Stimulated activated CD8-positive, alpha-beta memory T cell treated with anti-CD3 and anti-CD28 coated beads, Interleukin-4, amount 100 ng/mL, for 1 hour (primary cell): Measurements from ENCODE around the gene INSYN2A.

Experiments
- DNase-seq, 2 donors: peaks; one replicate each; pipeline ENCODE4 v3.0.0-alpha.2; 2020; ENCODE audit warnings: low read depth in 2 of 2, low spot score in 1 of 2

Gene INSYN2A

DNA sequence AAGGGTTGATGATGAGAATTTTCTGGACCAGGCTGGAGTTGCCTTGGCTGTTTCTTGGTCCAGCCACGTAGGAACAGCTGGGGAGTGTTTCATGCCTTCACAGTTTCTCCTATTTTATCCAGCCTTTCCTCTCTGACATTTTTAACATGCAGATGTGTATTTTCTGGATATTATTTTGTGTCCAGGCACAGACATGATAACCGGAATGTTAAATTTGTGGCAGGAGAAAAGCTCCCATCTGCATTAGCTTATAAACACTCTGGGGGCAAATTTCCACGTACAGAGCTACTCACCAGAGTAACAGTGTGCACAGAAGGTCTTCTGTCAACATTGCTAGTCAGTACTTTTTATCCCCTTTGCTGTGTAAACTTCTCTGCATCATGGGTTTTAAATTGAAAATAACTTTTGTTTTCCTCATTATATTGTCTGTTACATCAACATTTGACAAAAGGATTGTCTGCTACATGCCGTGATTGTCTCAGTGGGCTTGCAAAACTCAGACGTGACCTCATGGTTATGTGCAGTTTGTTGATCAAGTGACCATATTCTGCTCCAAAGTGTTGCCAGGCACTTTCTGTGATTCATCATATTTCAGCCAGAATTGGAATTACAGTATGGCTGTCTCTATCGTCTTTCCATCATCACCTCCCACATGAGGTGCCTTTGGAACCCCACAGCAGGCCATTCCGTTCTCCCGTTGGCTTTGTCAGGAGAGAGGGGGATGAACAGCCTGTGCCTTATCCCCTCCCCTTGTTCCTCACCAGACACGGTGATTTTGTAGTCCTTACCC is 41.4 kb downstream of the INSYN2A start:
- no peak for DNase-seq

DNA sequence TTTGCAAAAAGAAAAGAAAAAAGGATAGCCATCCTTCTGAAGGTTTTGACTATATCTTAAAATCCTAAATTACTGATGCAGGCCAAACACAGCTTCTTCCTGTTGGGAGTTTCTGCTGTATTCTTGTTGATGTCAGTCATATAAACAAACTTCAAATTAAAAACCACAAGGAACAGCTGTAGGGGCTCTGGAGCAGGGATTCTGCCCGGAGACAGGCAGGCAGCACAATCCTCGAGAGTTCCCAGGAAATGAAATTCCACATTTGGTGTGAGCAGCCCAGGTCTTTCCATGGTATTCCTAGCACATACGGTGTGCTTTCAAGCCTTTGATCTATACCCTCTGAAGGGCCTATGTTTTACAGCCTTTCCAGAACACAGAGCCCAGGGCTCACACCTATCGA is 43.2 kb downstream of the INSYN2A start:
- DNase-seq, result no peak

DNA sequence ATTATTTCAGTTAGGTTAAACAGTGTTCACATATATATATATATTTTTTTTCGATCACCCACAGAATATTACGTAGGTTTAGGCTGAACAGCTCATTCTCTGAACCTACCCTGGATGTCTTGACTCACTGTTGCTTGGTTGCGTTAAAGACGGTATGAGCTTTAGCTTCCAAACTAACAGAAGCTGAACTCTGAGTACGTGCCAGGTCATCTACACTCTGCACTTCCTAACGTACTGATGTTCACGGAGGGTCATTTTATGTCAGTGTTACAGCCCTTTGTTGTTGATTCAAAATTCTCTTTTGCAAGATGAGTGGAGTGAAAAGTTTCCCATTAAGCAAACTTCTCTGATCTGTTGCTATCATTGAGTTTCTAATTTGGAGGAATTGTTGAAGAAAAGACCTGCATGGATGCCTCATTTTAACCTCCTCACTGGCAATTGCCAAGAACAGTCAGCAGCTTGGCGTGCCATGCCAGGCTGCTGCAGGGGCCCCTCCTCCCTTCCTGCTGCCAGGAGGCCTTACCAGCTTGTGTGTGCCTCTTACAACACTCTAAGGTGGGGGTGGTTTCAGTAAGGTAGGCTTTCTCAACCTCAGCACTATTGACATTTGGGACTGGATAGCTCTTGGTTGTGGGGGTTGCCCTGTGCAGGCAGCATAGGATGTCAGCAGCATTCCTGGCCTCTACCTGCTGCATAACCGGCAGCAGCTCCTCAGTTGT is 44.3 kb downstream of the INSYN2A start:
- DNase-seq, result no peak

DNA sequence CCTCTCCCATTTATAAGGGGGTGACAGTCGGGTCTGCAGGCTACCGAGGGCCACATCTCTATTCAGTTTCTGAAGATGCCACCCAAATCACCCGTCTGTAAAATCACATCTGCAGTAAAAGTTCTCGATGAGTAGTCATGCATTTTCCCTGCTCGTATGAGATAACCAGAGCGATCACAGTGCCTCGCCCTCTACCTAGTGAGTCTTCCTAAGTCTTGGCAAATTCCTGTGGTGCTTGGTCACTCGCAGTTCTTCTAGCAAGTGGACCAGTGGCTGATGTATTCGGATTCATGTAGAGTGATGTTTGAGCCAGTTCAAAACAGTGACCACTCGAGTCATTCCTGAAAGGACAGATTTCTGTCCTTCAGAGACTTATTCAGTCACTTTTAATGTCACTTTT is 44.9 kb downstream of the INSYN2A start:
- no peak for DNase-seq

DNA sequence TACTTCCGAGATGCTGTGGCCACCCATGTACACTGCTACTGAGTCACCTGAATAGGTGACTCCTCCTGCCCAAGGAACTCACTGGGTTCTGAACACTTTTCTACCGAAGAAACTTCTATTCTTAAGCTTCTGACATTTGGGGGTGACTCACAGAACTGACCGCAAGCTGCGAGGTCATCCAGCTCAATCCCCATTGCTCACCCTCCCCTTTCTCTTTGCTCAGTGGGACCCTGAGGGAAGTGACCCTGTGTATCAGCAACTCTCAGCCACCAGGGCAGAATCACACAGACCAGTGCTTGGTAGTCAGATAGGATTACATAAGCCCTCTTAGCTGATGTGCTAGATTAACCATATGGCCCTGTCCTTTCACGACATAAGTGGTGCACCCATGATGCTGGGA is 46.3 kb downstream of the INSYN2A start:
- no peak for DNase-seq

DNA sequence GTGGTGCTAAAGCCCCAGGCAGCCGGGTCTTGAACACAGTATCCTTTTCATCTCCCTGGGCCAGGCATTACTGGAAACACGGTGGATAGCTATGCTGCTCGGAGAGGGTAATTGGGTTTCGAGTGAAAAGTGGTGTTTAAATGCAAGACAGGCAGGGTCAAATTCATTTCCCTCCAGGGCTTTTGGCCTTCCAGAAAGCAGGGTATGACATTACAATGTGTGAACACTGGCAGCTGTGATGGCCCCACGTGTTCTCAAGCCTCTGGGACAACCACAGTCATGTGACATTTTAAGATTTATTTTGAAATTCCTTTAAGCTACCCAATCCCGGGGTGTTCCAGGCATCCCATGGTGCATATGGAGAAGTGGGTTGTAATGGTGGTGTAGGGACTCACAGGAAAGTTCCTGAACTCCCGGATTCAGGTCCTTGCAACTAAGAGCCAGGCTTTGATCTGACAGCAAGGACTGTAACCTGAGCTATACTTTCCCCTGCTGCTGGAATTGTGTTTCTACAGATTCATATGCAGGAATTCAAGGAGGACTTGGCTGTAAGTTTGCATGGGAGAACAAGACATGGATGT is 46.8 kb downstream of the INSYN2A start:
- DNase-seq, result no peak

DNA sequence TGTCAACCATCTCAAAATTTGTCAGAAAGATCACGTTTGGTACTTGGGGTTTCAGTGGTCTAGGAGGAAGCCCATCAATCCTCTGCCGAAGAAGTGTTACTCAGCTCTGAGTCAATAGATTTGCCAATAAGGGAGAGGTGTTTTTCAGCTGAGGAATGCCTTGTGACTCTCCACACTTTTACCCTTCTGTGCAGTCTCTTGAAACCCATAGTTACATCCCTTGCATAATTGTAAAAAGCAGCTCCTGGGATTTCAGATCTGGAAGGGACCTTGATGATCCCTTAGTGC is 47.5 kb downstream of the INSYN2A start:
- DNase-seq, result no peak

DNA sequence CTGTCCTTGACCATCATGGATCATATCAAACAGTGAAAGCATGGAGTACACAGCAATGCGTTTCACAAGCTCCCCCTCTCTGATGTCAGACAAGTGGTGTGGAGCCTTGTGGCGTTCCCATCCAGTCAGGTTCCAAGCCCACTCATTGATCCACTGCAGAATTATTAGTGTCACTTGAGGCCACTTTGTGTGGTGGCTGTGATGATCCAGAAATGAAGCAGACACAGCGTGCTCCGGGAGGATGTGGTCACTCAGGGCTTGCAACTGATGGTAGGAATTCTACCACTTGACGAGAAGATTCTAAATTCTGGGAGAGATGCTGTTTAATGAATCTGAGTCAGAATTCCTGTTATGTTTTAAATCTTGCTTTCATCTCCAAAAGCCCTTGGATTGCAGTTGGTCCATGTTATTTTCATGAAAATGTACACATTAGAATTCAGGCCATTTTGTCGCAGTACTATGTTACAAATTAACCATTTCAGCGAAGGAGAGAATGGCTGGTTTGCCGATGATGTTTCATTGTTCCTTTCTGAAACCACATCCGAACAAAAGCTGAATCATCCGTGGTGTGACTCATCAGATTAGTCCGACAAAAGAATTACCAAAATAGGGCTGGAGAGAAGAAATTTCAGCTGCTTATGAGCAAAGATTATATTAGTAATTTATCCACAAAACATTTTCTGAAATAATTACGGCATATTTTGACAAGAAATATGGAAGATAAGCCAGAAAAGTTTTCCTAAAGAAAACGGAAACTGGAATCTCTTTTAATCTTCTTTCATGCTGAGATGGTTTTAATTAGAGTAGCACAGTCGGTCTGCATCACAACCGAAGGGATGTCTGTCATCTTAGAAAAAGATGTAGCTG is 48.1 kb downstream of the INSYN2A start:
- no peak for DNase-seq

DNA sequence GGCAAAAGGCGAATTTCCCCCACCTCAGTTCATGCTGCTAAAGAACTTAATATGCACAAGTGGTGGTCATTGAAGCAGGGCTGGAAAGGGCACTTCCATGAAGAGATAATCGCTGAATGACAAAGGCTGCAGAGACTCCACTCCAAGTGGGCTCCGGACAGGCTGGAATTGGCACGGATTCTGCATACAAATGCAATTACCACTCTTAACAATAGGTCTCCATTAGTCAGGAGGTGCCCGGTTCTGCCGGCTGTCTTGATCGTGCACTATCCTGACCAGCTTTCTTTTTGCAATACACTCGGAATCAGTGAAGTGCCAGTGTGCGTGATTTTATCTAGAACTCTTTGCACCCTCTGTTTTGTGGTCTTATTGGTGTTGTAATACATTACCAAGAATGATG is 49.7 kb downstream of the INSYN2A start:
- no peak for DNase-seq
